ENCODE data around the gene PTPRM. TPM values are rescaled to one million over a fixed set of nuclear protein-coding genes. Genes with fewer than 3 reads are reported as not detected.

The PTPRM gene
- total RNA-seq, 1 experiment from 2014 or later, result 11.1 TPM

DNA sequence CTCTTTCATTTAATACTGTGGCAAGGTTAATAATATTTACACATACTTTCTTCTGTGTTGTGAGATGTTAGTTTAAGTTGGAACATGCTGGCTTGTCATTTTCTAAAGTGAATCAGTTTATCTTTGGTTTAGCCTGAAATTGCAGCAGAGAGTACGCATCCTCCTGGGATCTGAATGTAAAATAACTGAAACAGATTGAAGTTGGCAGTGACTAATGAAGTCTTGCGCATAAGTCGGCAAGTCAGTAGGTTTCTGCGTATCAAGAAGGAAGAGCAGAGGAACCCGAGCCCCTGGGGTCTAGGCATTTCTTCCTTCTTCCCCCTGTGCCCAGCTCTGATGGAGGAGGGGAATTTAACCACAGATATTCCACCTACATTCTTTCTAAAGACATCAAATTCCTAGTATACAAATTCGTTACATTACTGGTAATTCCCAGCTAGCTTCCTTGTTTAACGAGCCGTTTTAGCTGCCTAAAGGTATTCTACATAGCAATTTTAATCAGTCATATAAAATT is 650.0 kb downstream of the PTPRM start:
- TF ChIP-seq ATF1 (CRISPR knock-in tag; IDR thresholded peaks at IDR 0.05) (no peak), ZNF423 (CRISPR knock-in tag; IDR thresholded peaks at IDR 0.05) (no peak), ZNF671 (CRISPR knock-in tag; IDR thresholded peaks at IDR 0.05) (no peak), RORB (CRISPR knock-in tag; IDR thresholded peaks at IDR 0.05) (no peak), GRHL2 (CRISPR knock-in tag; IDR thresholded peaks at IDR 0.05; ENCODE audit: insufficient replicate concordance, severe bottlenecking) (no peak), SMAD3 (CRISPR knock-in tag; IDR thresholded peaks at IDR 0.05; ENCODE audit: borderline replicate concordance) (no peak), MYBL2 (CRISPR knock-in tag; IDR thresholded peaks at IDR 0.05) (no peak), JAZF1 (CRISPR knock-in tag; IDR thresholded peaks at IDR 0.05) (no peak), TEAD4 (CRISPR knock-in tag; IDR thresholded peaks at IDR 0.05) (no peak), TCF7 (CRISPR knock-in tag; IDR thresholded peaks at IDR 0.05; ENCODE audit: low read depth) (no peak)
- TF ChIP-seq, protein P1, sequence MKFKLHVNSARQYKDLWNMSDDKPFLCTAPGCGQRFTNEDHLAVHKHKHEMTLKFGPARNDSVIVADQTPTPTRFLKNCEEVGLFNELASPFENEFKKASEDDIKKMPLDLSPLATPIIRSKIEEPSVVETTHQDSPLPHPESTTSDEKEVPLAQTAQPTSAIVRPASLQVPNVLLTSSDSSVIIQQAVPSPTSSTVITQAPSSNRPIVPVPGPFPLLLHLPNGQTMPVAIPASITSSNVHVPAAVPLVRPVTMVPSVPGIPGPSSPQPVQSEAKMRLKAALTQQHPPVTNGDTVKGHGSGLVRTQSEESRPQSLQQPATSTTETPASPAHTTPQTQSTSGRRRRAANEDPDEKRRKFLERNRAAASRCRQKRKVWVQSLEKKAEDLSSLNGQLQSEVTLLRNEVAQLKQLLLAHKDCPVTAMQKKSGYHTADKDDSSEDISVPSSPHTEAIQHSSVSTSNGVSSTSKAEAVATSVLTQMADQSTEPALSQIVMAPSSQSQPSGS (CRISPR knock-in tag; IDR thresholded peaks at IDR 0.05; ENCODE audit: borderline replicate concordance, low read depth), result no peak
- TF ChIP-seq, protein P2, sequence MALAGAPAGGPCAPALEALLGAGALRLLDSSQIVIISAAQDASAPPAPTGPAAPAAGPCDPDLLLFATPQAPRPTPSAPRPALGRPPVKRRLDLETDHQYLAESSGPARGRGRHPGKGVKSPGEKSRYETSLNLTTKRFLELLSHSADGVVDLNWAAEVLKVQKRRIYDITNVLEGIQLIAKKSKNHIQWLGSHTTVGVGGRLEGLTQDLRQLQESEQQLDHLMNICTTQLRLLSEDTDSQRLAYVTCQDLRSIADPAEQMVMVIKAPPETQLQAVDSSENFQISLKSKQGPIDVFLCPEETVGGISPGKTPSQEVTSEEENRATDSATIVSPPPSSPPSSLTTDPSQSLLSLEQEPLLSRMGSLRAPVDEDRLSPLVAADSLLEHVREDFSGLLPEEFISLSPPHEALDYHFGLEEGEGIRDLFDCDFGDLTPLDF (CRISPR knock-in tag; IDR thresholded peaks at IDR 0.05), result no peak
- TF ChIP-seq, protein P3, sequence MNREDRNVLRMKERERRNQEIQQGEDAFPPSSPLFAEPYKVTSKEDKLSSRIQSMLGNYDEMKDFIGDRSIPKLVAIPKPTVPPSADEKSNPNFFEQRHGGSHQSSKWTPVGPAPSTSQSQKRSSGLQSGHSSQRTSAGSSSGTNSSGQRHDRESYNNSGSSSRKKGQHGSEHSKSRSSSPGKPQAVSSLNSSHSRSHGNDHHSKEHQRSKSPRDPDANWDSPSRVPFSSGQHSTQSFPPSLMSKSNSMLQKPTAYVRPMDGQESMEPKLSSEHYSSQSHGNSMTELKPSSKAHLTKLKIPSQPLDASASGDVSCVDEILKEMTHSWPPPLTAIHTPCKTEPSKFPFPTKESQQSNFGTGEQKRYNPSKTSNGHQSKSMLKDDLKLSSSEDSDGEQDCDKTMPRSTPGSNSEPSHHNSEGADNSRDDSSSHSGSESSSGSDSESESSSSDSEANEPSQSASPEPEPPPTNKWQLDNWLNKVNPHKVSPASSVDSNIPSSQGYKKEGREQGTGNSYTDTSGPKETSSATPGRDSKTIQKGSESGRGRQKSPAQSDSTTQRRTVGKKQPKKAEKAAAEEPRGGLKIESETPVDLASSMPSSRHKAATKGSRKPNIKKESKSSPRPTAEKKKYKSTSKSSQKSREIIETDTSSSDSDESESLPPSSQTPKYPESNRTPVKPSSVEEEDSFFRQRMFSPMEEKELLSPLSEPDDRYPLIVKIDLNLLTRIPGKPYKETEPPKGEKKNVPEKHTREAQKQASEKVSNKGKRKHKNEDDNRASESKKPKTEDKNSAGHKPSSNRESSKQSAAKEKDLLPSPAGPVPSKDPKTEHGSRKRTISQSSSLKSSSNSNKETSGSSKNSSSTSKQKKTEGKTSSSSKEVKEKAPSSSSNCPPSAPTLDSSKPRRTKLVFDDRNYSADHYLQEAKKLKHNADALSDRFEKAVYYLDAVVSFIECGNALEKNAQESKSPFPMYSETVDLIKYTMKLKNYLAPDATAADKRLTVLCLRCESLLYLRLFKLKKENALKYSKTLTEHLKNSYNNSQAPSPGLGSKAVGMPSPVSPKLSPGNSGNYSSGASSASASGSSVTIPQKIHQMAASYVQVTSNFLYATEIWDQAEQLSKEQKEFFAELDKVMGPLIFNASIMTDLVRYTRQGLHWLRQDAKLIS (CRISPR knock-in tag; IDR thresholded peaks at IDR 0.05; ENCODE audit: borderline replicate concordance), result no peak
- TF ChIP-seq, protein P4, sequence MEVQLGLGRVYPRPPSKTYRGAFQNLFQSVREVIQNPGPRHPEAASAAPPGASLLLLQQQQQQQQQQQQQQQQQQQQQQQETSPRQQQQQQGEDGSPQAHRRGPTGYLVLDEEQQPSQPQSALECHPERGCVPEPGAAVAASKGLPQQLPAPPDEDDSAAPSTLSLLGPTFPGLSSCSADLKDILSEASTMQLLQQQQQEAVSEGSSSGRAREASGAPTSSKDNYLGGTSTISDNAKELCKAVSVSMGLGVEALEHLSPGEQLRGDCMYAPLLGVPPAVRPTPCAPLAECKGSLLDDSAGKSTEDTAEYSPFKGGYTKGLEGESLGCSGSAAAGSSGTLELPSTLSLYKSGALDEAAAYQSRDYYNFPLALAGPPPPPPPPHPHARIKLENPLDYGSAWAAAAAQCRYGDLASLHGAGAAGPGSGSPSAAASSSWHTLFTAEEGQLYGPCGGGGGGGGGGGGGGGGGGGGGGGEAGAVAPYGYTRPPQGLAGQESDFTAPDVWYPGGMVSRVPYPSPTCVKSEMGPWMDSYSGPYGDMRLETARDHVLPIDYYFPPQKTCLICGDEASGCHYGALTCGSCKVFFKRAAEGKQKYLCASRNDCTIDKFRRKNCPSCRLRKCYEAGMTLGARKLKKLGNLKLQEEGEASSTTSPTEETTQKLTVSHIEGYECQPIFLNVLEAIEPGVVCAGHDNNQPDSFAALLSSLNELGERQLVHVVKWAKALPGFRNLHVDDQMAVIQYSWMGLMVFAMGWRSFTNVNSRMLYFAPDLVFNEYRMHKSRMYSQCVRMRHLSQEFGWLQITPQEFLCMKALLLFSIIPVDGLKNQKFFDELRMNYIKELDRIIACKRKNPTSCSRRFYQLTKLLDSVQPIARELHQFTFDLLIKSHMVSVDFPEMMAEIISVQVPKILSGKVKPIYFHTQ (CRISPR knock-in tag; IDR thresholded peaks at IDR 0.05), result no peak
- TF ChIP-seq, protein P5, sequence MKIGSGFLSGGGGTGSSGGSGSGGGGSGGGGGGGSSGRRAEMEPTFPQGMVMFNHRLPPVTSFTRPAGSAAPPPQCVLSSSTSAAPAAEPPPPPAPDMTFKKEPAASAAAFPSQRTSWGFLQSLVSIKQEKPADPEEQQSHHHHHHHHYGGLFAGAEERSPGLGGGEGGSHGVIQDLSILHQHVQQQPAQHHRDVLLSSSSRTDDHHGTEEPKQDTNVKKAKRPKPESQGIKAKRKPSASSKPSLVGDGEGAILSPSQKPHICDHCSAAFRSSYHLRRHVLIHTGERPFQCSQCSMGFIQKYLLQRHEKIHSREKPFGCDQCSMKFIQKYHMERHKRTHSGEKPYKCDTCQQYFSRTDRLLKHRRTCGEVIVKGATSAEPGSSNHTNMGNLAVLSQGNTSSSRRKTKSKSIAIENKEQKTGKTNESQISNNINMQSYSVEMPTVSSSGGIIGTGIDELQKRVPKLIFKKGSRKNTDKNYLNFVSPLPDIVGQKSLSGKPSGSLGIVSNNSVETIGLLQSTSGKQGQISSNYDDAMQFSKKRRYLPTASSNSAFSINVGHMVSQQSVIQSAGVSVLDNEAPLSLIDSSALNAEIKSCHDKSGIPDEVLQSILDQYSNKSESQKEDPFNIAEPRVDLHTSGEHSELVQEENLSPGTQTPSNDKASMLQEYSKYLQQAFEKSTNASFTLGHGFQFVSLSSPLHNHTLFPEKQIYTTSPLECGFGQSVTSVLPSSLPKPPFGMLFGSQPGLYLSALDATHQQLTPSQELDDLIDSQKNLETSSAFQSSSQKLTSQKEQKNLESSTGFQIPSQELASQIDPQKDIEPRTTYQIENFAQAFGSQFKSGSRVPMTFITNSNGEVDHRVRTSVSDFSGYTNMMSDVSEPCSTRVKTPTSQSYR (CRISPR knock-in tag; IDR thresholded peaks at IDR 0.05), result no peak
- TF ChIP-seq, protein P6, sequence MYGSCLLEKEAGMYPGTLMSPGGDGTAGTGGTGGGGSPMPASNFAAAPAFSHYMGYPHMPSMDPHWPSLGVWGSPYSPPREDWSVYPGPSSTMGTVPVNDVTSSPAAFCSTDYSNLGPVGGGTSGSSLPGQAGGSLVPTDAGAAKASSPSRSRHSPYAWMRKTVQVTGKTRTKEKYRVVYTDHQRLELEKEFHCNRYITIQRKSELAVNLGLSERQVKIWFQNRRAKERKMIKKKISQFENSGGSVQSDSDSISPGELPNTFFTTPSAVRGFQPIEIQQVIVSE (CRISPR knock-in tag; IDR thresholded peaks at IDR 0.05; ENCODE audit: borderline replicate concordance), result no peak
- TF ChIP-seq, protein P7, sequence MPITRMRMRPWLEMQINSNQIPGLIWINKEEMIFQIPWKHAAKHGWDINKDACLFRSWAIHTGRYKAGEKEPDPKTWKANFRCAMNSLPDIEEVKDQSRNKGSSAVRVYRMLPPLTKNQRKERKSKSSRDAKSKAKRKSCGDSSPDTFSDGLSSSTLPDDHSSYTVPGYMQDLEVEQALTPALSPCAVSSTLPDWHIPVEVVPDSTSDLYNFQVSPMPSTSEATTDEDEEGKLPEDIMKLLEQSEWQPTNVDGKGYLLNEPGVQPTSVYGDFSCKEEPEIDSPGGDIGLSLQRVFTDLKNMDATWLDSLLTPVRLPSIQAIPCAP (CRISPR knock-in tag; IDR thresholded peaks at IDR 0.05), result no peak
- TF ChIP-seq, protein P8, sequence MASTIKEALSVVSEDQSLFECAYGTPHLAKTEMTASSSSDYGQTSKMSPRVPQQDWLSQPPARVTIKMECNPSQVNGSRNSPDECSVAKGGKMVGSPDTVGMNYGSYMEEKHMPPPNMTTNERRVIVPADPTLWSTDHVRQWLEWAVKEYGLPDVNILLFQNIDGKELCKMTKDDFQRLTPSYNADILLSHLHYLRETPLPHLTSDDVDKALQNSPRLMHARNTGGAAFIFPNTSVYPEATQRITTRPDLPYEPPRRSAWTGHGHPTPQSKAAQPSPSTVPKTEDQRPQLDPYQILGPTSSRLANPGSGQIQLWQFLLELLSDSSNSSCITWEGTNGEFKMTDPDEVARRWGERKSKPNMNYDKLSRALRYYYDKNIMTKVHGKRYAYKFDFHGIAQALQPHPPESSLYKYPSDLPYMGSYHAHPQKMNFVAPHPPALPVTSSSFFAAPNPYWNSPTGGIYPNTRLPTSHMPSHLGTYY (CRISPR knock-in tag; IDR thresholded peaks at IDR 0.05), result no peak
- DNase-seq (ENCODE audit: low spot score), result no peak
- CTCF ChIA-PET, result interaction anchor here (1.3 kb wide), 1 partner anchor 384 kb away, joined by 3 read pairs; no protein-coding TSS in a partner anchor

More for the DNA sequence above, 650.0 kb downstream of the PTPRM start:
- Mint-ChIP-seq H3K4me3 (peak overlapping the region; percentile 14), H3K36me3 (no peaks in the 10 kb centered on the region), H3K4me1 (peaks cover 49% of the 10 kb centered on the region), H3K27ac (peak overlapping the region; percentile 18), H3K27me3 (ENCODE audit: low read depth) (peaks cover 41% of the 10 kb centered on the region), H3K9me3 (no peaks in the 10 kb centered on the region)
- POLR2A ChIA-PET, result no interaction called here
- ATAC-seq, result peak; percentile 43; the same call in 1 of the 2 replicates
